HG02970 (cell line): ENCODE data around the gene NOC2L.

Source experiments
- ATAC-seq: cut with Tn5 transposase; IDR thresholded peaks from one replicate; pipeline ENCODE4 v1.9.1; 2021; ENCODE audit warnings: mild to moderate bottlenecking, moderate library complexity, moderate number of reproducible peaks; ENCODE audit not compliant: unreplicated experiment, low FRiP score

Gene NOC2L

GRCh38 chr1:975896-976683, 17.0 kb upstream of the NOC2L start:
- ATAC-seq = no peak

- ATAC-seq = no peak
These were observed 16.3 kb upstream of the NOC2L start for GRCh38 chr1:975365-975764.

- no peak for ATAC-seq
These were observed 15.8 kb upstream of the NOC2L start for GRCh38 chr1:974687-975328.

GRCh38 chr1:974293-974640, 15.2 kb upstream of the NOC2L start:
- no peak for ATAC-seq

GRCh38 chr1:973459-974292, 14.6 kb upstream of the NOC2L start:
- no peak for ATAC-seq

GRCh38 chr1:972726-973458, 13.8 kb upstream of the NOC2L start:
- ATAC-seq = no peak

GRCh38 chr1:971751-972506, 12.9 kb upstream of the NOC2L start:
- no peak for ATAC-seq

- no peak for ATAC-seq
These were observed 12.1 kb upstream of the NOC2L start for GRCh38 chr1:970973-971730.

- ATAC-seq = no peak
These were observed 11.4 kb upstream of the NOC2L start for GRCh38 chr1:970242-970972.

GRCh38 chr1:969260-969855, 10.3 kb upstream of the NOC2L start:
- ATAC-seq = no peak

- no peak for ATAC-seq
These were observed 8.6 kb upstream of the NOC2L start for GRCh38 chr1:967466-968343.

- no peak for ATAC-seq
These were observed 7.7 kb upstream of the NOC2L start for GRCh38 chr1:966704-967300.

GRCh38 chr1:966135-966703, 7.2 kb upstream of the NOC2L start, which contains the start of gene PLEKHN1:
Gene PLEKHN1, plus strand, starts transcription at chr1:966482. Its CDS starts 50 bp downstream, at chr1:966532.
- ATAC-seq = no peak

- no peak for ATAC-seq
These were observed 6.6 kb upstream of the NOC2L start for GRCh38 chr1:965526-966134.

- ATAC-seq = no peak
These were observed 5.9 kb upstream of the NOC2L start for GRCh38 chr1:964691-965525.
